Measurements from ENCODE around the gene APOBEC3C.
A peak's percentile ranks its signal among the peaks of the same experiment; 100 is the strongest.
"Not testable (repeated sequence)": the region's sequence is repeated elsewhere in the genome, so short reads cannot be mapped to it uniquely, and the experiment has no call there.

APOBEC3C gene

GRCh38 chr22:38981005-38981991 lies 32.8 kb upstream of the APOBEC3C start:
- Histone ChIP-seq H3K27me3 (no peaks in the 10 kb centered on the region), H3K36me3 (no peaks in the 10 kb centered on the region), H3K9me3 (no peaks in the 10 kb centered on the region), H3K4me1 (peaks cover 0 to 18% (median 5%) of the 10 kb centered on the region in 4 donors), H3K4me3 (peak overlapping the region; percentile 55), H3K27ac (peak overlapping the region in 1 of 2 donors; percentile 42)
- intact Hi-C loops (cut with DNase I; ENCODE audit: low total_unique reads) = loop anchor here (5.0 kb wide), 1 partner anchor 109 kb away; the partner anchor contains the start of gene CBX6
- TF ChIP-seq, protein P1, sequence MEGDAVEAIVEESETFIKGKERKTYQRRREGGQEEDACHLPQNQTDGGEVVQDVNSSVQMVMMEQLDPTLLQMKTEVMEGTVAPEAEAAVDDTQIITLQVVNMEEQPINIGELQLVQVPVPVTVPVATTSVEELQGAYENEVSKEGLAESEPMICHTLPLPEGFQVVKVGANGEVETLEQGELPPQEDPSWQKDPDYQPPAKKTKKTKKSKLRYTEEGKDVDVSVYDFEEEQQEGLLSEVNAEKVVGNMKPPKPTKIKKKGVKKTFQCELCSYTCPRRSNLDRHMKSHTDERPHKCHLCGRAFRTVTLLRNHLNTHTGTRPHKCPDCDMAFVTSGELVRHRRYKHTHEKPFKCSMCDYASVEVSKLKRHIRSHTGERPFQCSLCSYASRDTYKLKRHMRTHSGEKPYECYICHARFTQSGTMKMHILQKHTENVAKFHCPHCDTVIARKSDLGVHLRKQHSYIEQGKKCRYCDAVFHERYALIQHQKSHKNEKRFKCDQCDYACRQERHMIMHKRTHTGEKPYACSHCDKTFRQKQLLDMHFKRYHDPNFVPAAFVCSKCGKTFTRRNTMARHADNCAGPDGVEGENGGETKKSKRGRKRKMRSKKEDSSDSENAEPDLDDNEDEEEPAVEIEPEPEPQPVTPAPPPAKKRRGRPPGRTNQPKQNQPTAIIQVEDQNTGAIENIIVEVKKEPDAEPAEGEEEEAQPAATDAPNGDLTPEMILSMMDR (IDR thresholded peaks at IDR 0.05) = peak in 1 of 2 experiments; percentile 8
- DNase-seq = no peak

DNA sequence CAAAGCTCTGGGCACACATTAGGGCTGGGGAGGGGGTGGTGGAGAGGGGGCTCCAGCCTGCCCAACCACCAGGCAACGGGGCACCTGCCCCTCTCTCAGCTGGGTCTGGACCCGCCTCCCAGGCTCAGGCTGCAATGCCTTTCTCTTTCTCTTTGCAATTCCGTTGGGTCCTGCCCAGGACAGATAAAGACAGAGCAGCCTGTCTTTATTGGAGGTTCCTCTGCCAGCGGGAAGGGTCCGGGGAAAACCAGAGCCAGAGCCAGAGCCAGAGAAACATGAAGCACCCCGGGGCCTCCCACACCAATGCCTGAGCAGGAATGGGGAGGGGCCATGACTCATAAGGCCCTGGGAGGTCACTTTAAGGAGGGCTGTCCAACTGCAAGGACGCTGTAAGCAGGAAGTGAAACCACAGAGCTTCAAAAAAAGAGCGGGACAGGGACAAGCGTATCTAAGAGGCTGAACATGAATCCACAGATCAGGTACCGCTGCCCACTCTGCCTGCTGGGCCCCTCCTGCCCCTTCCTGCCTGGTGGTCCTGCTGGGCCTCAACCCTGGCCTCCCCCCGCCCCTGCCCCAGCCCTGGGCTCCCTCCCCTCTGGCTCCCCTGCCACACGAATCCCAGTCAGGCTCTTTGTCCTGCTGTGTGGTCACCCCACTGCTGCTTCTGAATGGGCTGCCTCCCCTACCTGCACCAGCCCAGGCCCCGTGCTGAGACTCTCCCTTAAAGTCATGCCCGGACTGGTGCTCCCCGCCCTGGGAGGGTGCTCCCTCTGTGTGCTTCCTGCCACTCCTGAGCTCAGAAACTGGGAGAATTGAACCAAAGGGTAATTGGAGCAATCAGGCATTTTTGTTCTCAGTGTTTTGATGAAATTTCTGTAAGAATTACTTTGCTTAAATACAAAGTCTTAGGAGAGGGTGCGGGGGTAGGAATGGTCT lies 31.8 kb upstream of the APOBEC3C start, which contains the start of gene APOBEC3B:
Gene APOBEC3B, plus strand, starts transcription at position 356 of the 936 bp plus-strand sequence. Its CDS starts 107 bp downstream, at position 463.
- Histone ChIP-seq H3K27ac (peak within 1 kb of the TSS in 1 of 2 donors; percentile 42), H3K27me3 (no peaks in the 10 kb centered on the region), H3K4me1 (peaks cover 0 to 18% (median 5%) of the 10 kb centered on the region in 4 donors), H3K4me3 (peak within 1 kb of the TSS; percentile 55), H3K9me3 (no peaks in the 10 kb centered on the region), H3K36me3 (no peaks in the 10 kb centered on the region)
- TF ChIP-seq, protein P1 (IDR thresholded peaks at IDR 0.05) = no peak
- intact Hi-C loops (cut with DNase I; ENCODE audit: low total_unique reads) = loop anchor here (5.0 kb wide), 1 partner anchor 110 kb away; the partner anchor contains the start of gene CBX6
- DNase-seq = peak; percentile 91 to 93

GRCh38 chr22:38984224-38984623 lies 29.8 kb upstream of the APOBEC3C start:
- intact Hi-C loops (cut with DNase I; ENCODE audit: low total_unique reads) = loop anchor here (5.0 kb wide), 1 partner anchor 112 kb away; the partner anchor contains the start of gene CBX6
- H3K27ac ChIP-seq = no peak overlapping the region
- no peaks in the 10 kb centered on the region for H3K9me3 ChIP-seq
- no peaks in the 10 kb centered on the region for H3K36me3 ChIP-seq
- DNase-seq = no peak
- peaks cover 0 to 18% (median 5%) of the 10 kb centered on the region in 4 donors for H3K4me1 ChIP-seq
- TF ChIP-seq, protein P1 (IDR thresholded peaks at IDR 0.05) = no peak
- H3K4me3 ChIP-seq = no peak overlapping the region
- H3K27me3 ChIP-seq = no peaks in the 10 kb centered on the region

DNA sequence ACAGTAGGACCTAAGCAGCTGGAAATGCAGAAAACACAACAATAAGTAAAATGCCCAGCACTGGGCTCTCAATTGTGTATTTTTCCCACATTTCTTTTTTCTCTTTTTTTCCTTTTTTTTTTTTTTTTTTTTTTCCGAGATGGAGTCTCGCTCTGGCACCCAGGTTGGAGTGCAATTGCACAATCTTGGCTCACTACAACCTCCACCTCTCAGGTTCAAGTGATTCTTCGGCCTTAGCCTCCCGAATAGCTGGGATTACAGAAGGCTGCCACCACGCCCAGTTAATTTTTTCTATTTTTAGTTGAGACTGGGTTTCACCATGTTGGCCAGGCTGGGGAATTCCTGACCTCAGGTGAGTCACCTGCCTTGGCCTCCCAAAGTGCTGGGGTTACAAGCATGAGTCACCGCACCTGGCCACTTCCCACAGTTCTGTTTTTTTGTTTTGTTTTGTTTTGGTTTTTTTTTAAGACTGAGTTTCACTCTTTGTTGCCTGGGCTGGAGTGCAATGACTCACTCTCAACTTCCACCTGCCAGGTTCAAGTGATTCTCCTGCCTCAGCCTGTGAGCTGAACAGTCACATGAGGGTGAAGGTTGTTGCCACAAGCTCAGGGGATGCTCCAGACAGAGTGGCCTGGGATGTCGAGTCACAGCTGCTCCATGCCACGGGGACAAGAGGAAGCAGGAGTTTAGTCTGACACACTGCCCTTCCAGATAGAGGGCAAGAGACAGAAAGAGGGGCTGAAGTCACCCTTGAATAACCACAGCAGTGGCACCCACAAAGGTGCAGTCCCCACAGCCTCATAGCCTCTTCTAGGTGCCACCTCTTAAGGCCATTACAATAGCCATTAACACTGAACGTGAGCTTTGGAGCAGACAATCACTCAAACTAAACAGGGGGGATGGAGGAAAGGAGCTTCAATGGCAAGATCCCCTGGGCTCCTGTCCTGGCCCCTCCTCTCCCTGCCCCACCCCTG lies 29.0 kb upstream of the APOBEC3C start:
- not testable (repeated sequence) for H3K36me3 ChIP-seq, H3K27me3 ChIP-seq, H3K9me3 ChIP-seq, H3K4me3 ChIP-seq, DNase-seq, H3K27ac ChIP-seq
- H3K4me1 ChIP-seq = peaks cover 0 to 18% (median 5%) of the 10 kb centered on the region in 4 donors
- intact Hi-C loops (cut with DNase I; ENCODE audit: low total_unique reads) = loop anchor here (5.0 kb wide), 1 partner anchor 113 kb away; the partner anchor contains the start of gene CBX6

DNA sequence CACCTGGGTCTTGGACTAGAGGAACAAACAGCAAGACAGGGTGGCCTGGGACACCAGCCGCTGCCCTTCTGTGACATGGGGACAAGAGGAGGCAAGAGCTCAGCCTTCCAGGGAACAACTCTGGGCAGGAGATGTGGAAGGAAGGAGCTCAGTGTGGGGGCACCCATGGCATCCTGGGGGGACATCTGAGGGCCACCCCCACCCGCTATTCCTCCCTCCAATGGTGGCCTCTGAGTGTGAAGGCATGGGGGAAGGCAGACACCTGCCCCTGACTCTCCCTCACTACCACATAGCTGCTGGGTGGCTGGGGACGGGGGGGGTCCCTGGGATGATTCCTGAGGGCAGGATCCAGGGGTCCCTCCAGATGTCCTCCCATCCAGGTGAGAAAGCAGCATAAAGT lies 27.4 kb upstream of the APOBEC3C start:
- peaks cover 0 to 11% (median 5%) of the 10 kb centered on the region in 4 donors for H3K4me1 ChIP-seq
- H3K4me3 ChIP-seq = no peak overlapping the region
- TF ChIP-seq, protein P1 (IDR thresholded peaks at IDR 0.05) = no peak
- no peak for DNase-seq
- H3K9me3 ChIP-seq = no peaks in the 10 kb centered on the region
- intact Hi-C loops (cut with DNase I; ENCODE audit: low total_unique reads) = no loop called here
- no peaks in the 10 kb centered on the region for H3K27me3 ChIP-seq
- H3K36me3 ChIP-seq = no peaks in the 10 kb centered on the region
- no peak overlapping the region for H3K27ac ChIP-seq

Data from tibial artery (tissue), 4 donors.